ENCODE data around the gene CCDC33. TPM values are rescaled to one million over a fixed set of nuclear protein-coding genes. Genes with fewer than 3 reads are reported as not detected.

Gene CCDC33
- total and polyA plus RNA-seq, 8 donors, result not detected

- Histone ChIP-seq H3K36me3 (no peaks in the 10 kb centered on the region), H3K4me3 (no peak overlapping the region), H3K27ac (no peak overlapping the region), H3K9me3 (no peaks in the 10 kb centered on the region), H3K4me1 (no peaks in the 10 kb centered on the region), H3K27me3 (no peaks in the 10 kb centered on the region)
- peak in 1 of 6 donors; percentile 19 for DNase-seq
- ATAC-seq, result no peak
- TF ChIP-seq, protein P1, sequence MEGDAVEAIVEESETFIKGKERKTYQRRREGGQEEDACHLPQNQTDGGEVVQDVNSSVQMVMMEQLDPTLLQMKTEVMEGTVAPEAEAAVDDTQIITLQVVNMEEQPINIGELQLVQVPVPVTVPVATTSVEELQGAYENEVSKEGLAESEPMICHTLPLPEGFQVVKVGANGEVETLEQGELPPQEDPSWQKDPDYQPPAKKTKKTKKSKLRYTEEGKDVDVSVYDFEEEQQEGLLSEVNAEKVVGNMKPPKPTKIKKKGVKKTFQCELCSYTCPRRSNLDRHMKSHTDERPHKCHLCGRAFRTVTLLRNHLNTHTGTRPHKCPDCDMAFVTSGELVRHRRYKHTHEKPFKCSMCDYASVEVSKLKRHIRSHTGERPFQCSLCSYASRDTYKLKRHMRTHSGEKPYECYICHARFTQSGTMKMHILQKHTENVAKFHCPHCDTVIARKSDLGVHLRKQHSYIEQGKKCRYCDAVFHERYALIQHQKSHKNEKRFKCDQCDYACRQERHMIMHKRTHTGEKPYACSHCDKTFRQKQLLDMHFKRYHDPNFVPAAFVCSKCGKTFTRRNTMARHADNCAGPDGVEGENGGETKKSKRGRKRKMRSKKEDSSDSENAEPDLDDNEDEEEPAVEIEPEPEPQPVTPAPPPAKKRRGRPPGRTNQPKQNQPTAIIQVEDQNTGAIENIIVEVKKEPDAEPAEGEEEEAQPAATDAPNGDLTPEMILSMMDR (IDR thresholded peaks at IDR 0.05), result no peak
- intact Hi-C loops (cut with DNase I), result no loop called here
- WGBS, 2 donors, result 61 to 64% methylated on average over 3 of the region's 3 CpGs
- FAIRE-seq, result no peak
Measured at GRCh38 chr15:74276560-74276959, 40.4 kb downstream of the CCDC33 start.

- DNase-seq (peak in 1 of 6 donors; percentile 29), FAIRE-seq (no peak), ATAC-seq (no peak)
- H3K4me1 ChIP-seq, result no peaks in the 10 kb centered on the region
- no peaks in the 10 kb centered on the region for H3K36me3 ChIP-seq
- 60 to 66% methylated on average over 8 of the region's 8 CpGs for WGBS, 2 donors
- no peaks in the 10 kb centered on the region for H3K27me3 ChIP-seq
- no peak overlapping the region for H3K4me3 ChIP-seq
- H3K9me3 ChIP-seq, result no peaks in the 10 kb centered on the region
- H3K27ac ChIP-seq, result no peak overlapping the region
- intact Hi-C loops (cut with DNase I), result no loop called here
- TF ChIP-seq, protein P1 (IDR thresholded peaks at IDR 0.05), result no peak
Measured at GRCh38 chr15:74277242-74277810, 41.2 kb downstream of the CCDC33 start.

DNA sequence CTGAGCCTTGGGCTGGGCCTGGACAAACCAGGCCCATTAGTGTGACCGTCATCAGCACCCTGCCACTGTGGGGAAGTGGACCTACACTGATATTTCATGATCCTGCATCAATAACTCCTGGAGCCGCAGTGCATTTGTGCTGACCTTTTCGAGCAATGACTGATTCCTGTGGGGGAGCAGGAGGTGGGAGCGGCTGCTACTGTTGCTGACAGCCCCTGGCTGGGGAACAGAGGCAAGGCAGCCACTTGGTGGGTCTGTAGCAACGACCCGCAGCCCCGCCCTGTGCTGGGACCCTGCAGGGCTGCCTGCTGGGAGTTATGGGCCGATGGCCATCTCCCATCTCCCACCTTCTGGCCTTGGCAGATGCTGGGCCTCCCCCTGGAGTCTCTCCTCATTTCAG is 42.1 kb downstream of the CCDC33 start:
- ATAC-seq (no peak), FAIRE-seq (no peak), DNase-seq (peak in 1 of 6 donors; percentile 29)
- TF ChIP-seq, protein P1 (IDR thresholded peaks at IDR 0.05), result no peak
- Histone ChIP-seq H3K27ac (no peak overlapping the region), H3K36me3 (no peaks in the 10 kb centered on the region), H3K4me1 (no peaks in the 10 kb centered on the region), H3K27me3 (no peaks in the 10 kb centered on the region), H3K4me3 (no peak overlapping the region), H3K9me3 (no peaks in the 10 kb centered on the region)
- WGBS, 2 donors, result 51 to 60% methylated on average over 8 of the region's 8 CpGs
- intact Hi-C loops (cut with DNase I), result no loop called here

GRCh38 chr15:74281147-74282133 is 45.3 kb downstream of the CCDC33 start:
- intact Hi-C loops (cut with DNase I), result no loop called here
- no peak overlapping the region for H3K4me3 ChIP-seq
- H3K36me3 ChIP-seq, result no peaks in the 10 kb centered on the region
- no peak for ATAC-seq
- H3K9me3 ChIP-seq, result no peaks in the 10 kb centered on the region
- TF ChIP-seq, protein P1 (IDR thresholded peaks at IDR 0.05), result no peak
- H3K27ac ChIP-seq, result no peak overlapping the region
- peak in 1 of 6 donors; percentile 11 for DNase-seq
- WGBS, 2 donors, result 45 to 53% methylated on average over 8 of the region's 8 CpGs
- no peaks in the 10 kb centered on the region for H3K27me3 ChIP-seq
- FAIRE-seq, result no peak
- no peaks in the 10 kb centered on the region for H3K4me1 ChIP-seq
